GM18868 (cell line): Measurements from ENCODE around the gene SCNN1B.
"Not testable (repeated sequence)": the region's sequence is repeated elsewhere in the genome, so short reads cannot be mapped to it uniquely, and the experiment has no call there.

Experiments
- ATAC-seq: cut with Tn5 transposase; IDR thresholded peaks from one replicate; pipeline ENCODE4 v1.9.1; 2021; ENCODE audit warnings: mild to moderate bottlenecking, moderate library complexity; ENCODE audit not compliant: unreplicated experiment

Gene SCNN1B

DNA sequence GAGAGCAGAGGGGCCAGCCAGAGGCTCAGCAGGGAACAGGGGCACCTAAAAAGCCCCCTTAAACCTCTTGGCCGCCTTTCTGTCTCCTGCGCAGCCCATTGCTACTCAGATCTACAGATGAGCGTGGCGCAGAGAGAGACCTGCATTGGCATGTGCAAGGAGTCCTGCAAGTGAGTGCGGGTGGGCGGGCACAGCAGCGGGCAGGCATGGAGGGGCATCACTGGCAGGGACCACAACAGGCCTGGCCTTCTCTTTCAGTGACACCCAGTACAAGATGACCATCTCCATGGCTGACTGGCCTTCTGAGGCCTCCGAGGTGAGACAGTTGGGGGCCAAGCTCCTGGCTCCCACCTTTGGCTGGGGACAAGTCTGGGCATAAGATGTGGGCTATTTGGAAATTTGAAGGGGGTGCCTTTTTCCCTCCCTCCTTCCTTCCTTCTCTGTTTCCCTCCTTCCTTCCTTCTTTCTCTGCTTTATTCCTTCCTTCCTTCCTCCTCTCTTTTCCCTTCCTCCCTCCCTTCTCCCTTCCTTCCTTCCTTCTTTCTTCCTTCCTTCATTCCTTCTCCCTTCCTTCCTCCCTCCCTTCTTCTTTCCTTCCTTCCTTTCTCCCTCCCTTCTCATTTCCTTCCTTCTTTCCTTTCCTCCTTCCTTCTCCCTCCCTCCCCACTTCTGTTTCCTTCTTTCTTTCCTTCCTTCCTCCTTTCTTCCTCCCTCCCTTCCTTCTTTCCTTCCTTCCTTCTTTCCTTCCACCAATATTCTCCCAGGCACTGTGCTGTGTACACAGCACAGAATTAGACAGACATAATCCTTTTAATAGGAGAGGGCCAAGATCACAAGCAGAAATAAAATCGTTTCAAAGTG, 75.2 kb downstream of the SCNN1B start:
- ATAC-seq = no peak

DNA sequence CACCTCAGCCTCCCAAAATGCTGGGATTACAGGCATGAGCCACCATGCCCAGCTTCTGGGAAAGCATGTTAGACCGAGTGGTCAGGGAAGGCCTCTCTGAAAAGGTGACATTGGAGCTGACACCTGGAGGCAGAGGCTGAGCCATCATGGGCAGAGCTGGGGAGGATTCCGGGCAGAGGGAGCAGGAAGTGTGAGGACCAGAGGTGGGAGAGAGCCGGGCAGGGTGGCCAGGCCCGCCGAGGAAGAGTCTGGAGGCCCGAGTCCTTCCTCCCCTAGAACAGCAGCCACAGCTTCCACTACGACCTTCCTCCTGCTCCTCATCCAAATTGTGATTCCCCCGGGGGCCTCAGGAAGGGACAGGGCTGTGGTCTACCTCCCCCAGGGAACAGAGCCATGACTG, 76.2 kb downstream of the SCNN1B start:
- no peak for ATAC-seq

DNA sequence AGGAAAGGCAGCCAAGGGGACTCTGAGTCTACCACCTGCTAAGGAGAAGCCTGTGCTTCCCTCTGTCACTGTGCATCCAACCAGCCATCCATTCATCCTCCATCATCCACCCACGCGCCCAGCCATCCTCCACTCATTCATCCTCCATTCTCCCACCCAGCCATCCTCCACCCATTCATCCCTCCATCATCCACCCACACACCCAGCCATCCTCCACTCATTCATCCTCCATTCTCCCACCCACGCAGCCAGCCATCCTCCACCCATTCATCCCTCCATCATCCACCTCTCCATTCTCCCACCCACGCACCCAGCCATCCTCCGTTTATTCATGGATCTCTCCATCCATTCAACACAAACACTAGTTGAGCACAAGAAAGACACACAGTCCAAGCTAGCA, 76.8 kb downstream of the SCNN1B start:
- ATAC-seq = no peak

DNA sequence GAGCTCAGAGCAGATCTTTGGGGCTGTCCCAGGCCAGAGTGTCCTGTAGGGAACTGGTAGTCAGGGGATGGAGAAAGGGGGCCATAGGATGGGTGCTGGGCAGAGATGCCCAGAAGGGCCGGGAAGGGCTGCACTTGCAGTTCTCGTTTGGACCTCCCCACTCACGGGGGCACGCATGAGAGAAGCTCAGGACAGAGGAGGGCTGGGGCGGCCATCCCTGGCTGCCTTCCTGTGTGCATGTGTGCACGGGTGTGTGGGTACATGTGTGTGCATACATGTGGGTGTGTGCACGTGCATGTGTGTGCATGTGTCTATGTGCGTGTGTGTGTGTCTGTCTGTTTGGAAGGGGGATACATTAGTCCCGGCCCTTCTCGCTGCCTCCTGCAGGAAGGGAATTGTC, 77.6 kb downstream of the SCNN1B start:
- no peak for ATAC-seq

DNA sequence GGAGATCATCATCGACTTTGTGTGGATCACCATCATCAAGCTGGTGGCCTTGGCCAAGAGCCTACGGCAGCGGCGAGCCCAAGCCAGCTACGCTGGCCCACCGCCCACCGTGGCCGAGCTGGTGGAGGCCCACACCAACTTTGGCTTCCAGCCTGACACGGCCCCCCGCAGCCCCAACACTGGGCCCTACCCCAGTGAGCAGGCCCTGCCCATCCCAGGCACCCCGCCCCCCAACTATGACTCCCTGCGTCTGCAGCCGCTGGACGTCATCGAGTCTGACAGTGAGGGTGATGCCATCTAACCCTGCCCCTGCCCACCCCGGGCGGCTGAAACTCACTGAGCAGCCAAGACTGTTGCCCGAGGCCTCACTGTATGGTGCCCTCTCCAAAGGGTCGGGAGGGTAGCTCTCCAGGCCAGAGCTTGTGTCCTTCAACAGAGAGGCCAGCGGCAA, 78.4 kb downstream of the SCNN1B start:
- ATAC-seq = no peak

DNA sequence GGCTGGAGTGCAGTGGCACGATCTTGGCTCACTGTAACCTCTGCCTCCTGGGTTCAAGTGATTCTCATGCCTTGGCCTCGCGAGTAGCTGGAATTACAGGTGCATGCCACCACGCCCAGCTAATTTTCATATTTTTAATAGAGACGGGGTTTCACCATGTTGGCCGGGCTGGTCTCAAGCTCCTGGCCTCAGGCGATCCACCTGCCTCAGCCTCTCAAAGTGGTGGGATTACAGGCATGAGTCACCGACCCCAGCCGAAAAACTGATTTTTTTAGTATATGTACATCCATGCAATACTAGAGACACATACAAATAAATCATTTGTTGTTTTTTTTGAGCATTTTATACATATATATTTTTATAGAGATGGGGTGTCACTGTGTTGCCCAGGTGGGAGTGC, 79.6 kb downstream of the SCNN1B start:
- ATAC-seq = not testable (repeated sequence)

DNA sequence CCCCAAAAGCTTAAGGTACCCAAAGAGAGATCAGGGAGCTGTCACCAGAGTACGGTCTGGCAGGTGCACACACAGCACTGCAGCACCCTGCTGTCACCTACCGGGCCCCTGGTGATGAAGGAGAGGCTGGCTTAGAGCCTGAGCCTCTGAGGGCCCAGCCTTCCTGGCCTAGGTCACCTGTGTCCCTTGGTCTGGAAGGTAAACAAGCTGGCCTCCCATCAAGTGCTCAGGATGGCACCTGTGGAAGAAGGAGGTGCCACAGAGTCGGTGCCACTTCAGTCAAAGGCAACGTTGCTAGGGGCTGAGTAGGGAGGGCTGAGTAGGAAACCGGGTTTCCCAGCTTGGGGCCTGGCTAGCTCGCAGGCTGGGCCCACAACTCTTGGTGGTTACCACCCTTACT, 80.2 kb downstream of the SCNN1B start:
- no peak for ATAC-seq

DNA sequence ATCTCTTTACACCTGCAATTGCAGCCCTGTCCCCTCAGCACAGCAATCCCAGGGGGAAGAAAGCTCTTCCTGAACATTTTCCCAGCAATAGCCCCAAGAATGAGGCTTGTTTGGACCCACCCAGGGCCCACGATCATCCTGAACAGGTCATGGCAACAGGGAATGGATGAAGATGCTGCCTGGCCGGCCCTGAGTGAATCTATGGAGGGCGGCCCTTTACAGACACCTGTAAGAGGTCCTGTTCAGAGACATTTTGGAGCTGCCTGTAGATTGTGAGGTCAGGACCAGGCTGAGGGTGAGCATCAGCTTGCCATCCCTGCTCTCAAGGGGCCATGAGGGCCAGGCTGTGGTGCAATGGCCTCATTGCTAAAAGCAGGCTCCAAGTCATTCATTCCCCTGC, 81.8 kb downstream of the SCNN1B start:
- ATAC-seq = no peak

DNA sequence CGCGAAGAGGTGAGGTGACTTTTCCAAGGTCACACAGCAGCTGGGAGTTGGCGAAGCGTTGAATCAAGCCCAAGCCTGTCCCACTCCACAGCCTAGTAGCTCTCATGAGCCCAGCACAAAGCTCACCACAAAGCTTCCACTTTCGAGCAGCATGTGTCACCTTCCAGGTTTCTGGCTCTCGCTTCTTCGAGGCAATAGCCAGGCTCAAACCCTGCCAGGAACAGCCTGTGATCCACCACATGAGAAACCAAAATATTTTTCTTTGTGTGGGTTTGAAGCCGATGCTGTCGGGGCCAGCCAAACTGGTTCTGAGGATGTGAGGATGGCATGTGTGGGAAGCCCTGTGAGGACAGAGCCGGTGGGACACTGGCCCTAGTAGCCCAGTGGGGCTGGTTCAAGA, 82.8 kb downstream of the SCNN1B start:
- no peak for ATAC-seq

DNA sequence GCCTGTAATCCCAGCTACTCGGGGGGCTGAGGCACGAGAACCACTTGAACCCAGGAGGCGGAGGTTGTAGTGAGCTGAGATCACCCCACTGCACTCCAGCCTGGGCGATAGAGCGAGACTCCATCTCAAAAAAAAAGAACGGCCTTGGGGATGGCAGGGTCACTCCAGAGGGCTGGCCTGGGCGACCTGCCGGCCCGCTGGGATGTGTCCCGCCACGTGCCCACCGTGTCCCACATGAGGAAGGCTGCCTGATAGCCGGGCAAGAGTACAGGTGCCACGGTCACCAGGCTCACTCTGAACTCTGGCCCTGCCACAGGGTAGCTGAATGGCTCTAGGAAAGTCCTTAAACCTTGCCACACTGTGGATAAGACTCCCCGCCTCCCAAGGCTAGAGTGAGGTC, 83.3 kb downstream of the SCNN1B start:
- no peak for ATAC-seq

DNA sequence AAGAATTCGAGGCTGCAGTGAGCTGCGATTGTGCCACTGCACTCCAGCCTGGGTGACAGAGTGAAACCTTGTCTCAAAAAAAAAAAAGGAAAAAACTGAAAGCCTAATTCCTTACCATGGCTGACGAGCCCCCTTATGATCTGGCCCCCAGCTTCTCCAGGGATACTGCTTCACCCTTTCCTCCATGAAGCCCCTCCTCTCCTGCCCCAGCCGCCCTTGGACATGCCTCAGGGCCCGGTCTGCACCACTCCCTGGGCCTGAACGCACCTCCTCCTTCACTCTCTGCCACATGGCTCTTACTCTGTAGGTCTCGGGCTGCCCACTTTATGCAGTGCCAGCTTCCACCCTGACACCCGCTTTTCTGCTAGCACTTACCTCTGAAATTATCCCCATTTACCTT, 85.6 kb downstream of the SCNN1B start:
- no peak for ATAC-seq

DNA sequence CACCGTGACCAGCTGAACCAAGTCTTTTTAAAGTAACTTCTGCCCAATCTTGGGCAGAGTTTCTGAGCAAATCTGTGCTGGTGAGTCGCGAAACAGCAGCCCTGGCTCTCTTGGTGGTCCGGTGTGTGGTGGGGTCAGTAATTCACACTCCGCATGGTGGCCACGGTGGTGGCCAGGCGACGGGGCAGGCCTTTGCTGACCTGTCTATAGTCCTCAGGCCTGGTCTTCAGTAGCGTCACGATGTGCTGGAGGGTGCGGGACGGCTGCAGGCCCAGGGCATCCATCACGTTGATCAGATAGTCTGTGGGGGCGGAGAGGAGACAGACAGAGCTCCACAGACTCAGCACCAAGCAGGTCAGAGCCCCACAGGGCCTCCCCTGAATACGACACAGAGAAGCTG, 86.7 kb downstream of the SCNN1B start:
- no peak for ATAC-seq

DNA sequence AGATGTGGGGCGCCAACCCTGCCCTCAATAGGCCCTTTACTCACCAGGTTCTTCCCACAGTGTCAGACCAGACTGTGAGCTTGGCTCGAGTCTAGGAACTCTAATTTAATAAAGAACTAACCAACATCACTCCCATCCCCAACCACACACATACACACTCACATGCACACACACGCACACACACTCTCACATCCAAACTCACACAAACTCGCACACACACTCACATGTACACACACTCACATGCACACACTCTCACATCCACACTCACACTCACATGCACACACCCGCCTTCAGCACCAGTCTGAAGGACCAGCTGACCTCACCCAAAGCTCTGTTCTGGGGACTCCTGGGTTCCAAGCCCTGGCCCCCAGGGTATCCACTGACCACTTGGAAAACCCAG, 87.1 kb downstream of the SCNN1B start:
- no peak for ATAC-seq

DNA sequence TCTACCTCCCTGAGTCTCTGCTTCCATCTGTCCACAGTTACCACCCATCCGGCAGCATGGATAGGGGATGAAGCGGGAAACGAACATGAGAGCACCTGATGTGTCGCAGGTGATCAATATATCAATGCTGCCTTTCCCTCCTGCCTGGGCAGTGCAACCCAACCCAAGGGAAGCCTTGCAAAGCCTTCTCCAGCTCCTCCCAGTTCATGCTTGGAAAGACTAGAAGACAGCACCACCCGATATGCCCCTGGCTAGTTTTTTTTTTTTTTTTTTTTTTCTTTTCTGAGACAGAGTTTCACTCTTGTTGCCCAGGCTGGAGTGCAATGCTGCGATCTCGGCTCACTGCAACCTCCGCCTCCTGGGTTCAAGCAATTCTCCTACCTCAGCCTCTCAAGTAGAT, 87.8 kb downstream of the SCNN1B start:
- ATAC-seq = not testable (repeated sequence)

DNA sequence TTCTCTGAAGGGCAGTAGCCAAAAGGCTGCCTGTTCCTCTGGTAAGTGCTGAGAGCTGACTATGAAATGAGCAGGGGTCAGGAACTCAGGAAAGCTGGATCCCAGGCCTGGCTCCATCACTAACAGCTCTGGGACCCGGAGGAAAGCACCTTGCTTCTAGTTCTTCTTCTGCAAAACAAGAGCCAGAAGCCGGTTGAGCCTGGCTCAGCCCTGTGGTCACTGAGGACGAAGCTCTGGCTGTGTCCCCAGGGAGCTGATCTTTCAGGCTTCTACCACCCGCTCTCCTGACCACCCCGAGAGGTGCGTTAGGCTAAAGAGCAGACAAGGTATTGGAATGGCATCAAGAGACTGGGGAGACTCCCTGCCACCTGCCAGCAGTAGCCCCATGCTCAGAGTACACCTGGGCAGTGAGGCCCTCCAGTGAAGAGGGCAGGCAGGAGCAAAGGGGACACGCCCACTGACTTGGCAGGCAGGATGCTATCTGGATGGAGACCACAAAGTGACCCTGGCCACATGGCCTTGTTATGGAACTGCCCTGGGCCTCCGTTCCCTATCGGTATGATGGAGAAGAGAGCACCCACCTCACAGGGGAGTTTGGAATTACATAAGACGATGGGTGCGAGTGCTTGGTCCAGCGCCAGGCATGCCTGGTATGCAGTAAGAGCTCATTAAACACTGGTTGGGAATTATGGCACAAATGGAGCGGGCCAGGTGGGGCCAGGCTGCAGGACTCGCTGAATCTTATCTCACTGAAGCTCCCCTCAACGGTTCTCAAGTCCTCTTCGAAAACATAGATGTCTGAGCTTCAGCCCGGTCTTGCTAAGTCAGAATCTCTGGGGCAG, 89.5 kb downstream of the SCNN1B start:
- ATAC-seq = no peak

DNA sequence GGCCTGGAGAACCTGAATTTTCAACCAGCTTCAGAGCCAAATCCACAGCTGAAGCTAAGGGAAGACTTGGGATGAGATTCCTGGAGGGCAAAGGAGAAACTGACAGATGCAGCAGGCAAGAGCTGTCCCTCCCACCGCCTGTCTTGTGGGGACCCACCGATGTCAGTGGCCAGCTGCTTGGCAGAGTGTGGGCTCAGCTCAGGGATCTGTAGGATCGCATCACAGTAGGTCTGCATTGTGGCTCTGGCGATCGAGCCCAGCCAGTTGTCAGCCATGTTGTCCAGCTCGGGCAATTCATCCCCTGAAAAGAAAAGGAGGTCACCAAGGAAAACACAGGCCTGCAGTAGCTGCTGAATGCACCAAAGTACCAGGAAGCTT, 90.1 kb downstream of the SCNN1B start:
- no peak for ATAC-seq

DNA sequence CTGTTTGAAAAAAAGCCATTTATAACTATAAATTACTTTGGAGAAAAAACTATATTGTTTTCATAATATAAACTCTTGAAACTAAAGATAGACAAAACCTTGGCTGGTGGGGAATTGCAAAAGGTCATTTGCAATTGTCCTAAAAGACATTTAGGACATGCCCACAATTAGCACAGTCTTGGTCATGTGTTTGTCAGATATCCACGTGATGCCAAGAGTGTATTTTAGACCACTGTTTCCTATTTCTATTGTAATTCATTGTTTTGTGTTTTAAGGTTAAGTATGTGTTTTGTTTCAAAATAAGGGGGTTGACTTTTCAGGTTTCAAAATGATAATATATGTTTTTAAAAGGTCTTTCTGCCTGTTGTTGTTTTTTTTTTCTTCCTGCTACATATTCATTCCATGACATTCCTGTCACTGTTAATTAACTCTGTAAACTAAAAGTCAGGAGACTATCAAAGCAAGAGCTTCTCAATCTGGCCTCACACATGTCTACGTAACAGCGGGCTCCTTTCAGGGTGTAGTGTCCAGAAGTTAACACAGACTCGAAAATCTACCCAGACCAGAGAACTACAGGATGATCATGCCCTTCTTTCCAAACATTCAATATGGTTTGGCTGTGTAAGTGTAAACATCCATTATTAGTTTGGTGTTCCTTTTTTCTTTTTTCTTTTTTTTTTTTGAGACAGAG, 92.2 kb downstream of the SCNN1B start:
- no peak for ATAC-seq

DNA sequence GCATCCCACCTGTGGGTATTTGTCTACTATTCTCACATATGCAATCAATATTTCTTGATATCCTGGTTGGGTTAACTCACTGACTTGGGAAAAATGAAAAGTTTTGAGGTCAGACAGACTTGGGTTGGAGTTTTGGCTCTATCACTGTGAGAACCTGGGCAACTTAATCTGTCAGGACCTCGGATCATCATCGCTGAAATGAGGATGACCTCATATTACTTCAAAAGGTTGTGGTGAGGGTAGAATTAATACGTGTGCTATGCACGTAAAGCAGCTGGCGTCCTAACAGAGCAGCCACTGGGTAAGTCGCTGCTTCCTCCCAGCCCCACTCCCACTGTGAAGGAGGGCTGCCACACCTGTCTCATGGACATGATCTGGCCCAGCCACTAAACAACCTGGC, 93.6 kb downstream of the SCNN1B start:
- no peak for ATAC-seq

DNA sequence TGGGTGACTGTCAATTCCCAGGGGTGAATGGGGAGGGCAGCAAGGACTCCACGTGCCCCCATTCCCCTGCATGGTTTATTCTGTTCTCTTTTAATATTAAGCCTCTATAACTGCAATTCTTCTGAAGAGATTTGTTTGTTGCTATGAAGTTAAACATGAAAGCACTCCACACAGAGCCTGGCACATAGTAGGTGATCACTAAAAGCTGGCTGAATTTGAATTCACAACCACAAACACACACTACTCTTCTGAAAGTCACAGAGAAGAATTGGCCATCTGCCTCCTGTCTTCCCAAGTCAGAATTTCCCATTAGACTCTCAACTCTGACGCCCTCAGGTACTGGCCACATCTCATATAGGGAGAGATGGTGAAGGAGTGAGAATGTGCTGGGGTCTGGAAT, 95.4 kb downstream of the SCNN1B start:
- ATAC-seq = no peak

DNA sequence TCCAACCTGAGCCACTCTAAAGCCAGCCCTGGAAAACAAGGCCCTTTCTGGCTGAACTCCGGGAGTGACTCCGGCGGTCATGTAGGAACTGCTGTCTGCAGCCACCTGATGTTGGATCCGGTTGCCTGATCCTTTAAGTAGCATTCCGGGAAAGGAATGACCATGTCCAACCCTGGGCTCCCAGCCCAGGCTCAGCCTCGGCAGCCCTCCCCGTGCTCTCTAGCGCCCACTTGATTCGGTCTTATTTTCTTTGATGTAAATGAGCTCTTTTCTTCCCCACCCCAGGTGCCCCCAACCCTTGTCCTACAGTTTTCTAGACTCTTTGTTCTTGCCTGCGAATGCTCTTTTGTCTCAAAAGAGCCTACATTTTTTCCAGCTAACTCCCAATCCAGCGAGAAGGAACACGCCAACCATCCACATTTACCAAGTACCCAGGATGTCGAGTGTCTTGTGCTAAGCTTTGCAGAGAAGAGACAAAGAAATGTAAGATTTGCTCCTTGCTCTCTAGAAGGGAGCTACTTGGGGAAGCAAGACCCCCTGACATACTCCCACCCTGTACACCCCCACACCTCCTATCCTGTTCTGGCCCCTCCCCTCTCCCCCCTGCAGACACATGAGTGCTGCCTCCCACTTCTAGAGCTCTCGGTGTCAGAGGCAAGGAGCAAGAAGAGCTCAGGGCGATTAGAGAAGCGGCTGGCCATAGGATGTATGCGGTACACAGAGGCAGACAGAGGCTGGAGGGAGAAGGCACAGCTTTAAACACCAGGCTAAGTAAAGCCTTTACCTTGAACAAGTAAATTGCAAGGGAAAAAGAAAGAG, 97.1 kb downstream of the SCNN1B start:
- no peak for ATAC-seq

DNA sequence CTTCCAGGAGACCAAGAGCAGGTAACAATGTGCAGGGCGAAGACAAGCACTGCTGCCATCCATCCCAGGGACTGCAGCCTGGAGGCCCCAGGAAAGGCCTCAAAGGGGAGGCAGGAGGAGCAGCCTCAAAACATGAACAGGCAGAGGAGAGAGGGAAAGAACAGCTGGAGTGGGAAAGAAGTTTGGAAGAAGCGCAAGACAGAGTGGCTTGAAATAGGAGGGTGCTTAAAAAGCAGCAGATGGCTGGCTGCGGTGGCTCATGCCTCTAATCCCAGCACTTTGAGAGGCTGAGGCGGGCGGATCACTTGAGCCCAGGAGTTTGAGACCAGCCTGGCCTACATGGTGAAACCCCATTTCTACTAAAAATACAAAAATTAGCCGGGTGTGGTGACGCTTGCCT, 98.3 kb downstream of the SCNN1B start:
- ATAC-seq = not testable (repeated sequence)
